ENCODE results near the gene RASAL1. TPM values are rescaled to one million over a fixed set of nuclear protein-coding genes. Genes with fewer than 3 reads are reported as not detected.

RASAL1 gene
- total RNA-seq, 1 donor from 2014 or later: 0.21 TPM

- H3K4me1 Mint-ChIP-seq (ENCODE audit: unreplicated experiment): peaks cover 14% of the 10 kb centered on the region
- H3K9me3 Mint-ChIP-seq (ENCODE audit: unreplicated experiment): no peaks in the 10 kb centered on the region
- no peak overlapping the region for H3K27ac Mint-ChIP-seq (ENCODE audit: unreplicated experiment)
- peaks cover 3% of the 10 kb centered on the region for H3K27me3 Mint-ChIP-seq (ENCODE audit: unreplicated experiment)
- H3K36me3 Mint-ChIP-seq (ENCODE audit: low read depth, unreplicated experiment): no peaks in the 10 kb centered on the region
- TF ChIP-seq CTCF (IDR thresholded peaks at IDR 0.05; ENCODE audit: unreplicated experiment): no peak
- DNase-seq (ENCODE audit: low spot score): no peak
- H3K4me3 Mint-ChIP-seq (ENCODE audit: unreplicated experiment): no peak overlapping the region
These were observed 32.8 kb downstream of the RASAL1 start for GRCh38 chr12:113102811-113103210.

- no peak overlapping the region for H3K4me3 Mint-ChIP-seq (ENCODE audit: unreplicated experiment)
- no peak for DNase-seq (ENCODE audit: low spot score)
- no peak for TF ChIP-seq CTCF (IDR thresholded peaks at IDR 0.05; ENCODE audit: unreplicated experiment)
- peaks cover 10% of the 10 kb centered on the region for H3K4me1 Mint-ChIP-seq (ENCODE audit: unreplicated experiment)
- no peak overlapping the region for H3K27ac Mint-ChIP-seq (ENCODE audit: unreplicated experiment)
- H3K27me3 Mint-ChIP-seq (ENCODE audit: unreplicated experiment): peaks cover 4% of the 10 kb centered on the region
- H3K9me3 Mint-ChIP-seq (ENCODE audit: unreplicated experiment): no peaks in the 10 kb centered on the region
- no peaks in the 10 kb centered on the region for H3K36me3 Mint-ChIP-seq (ENCODE audit: low read depth, unreplicated experiment)
These were observed 33.8 kb downstream of the RASAL1 start for GRCh38 chr12:113101751-113102150.

- no peak for DNase-seq (ENCODE audit: low spot score)
- Mint-ChIP-seq H3K9me3 (ENCODE audit: unreplicated experiment) (no peaks in the 10 kb centered on the region), H3K36me3 (ENCODE audit: low read depth, unreplicated experiment) (no peaks in the 10 kb centered on the region), H3K4me3 (ENCODE audit: unreplicated experiment) (no peak overlapping the region), H3K27me3 (ENCODE audit: unreplicated experiment) (peaks cover 6% of the 10 kb centered on the region), H3K4me1 (ENCODE audit: unreplicated experiment) (peaks cover 14% of the 10 kb centered on the region), H3K27ac (ENCODE audit: unreplicated experiment) (no peak overlapping the region)
- TF ChIP-seq CTCF (IDR thresholded peaks at IDR 0.05; ENCODE audit: unreplicated experiment): no peak
These were observed 35.8 kb downstream of the RASAL1 start for GRCh38 chr12:113099764-113100163.

GRCh38 chr12:113099364-113099763 is 36.2 kb downstream of the RASAL1 start:
- no peaks in the 10 kb centered on the region for H3K9me3 Mint-ChIP-seq (ENCODE audit: unreplicated experiment)
- TF ChIP-seq CTCF (IDR thresholded peaks at IDR 0.05; ENCODE audit: unreplicated experiment): no peak
- no peaks in the 10 kb centered on the region for H3K36me3 Mint-ChIP-seq (ENCODE audit: low read depth, unreplicated experiment)
- peaks cover 6% of the 10 kb centered on the region for H3K27me3 Mint-ChIP-seq (ENCODE audit: unreplicated experiment)
- H3K4me1 Mint-ChIP-seq (ENCODE audit: unreplicated experiment): peaks cover 14% of the 10 kb centered on the region
- DNase-seq (ENCODE audit: low spot score): no peak
- no peak overlapping the region for H3K4me3 Mint-ChIP-seq (ENCODE audit: unreplicated experiment)
- H3K27ac Mint-ChIP-seq (ENCODE audit: unreplicated experiment): no peak overlapping the region

DNA sequence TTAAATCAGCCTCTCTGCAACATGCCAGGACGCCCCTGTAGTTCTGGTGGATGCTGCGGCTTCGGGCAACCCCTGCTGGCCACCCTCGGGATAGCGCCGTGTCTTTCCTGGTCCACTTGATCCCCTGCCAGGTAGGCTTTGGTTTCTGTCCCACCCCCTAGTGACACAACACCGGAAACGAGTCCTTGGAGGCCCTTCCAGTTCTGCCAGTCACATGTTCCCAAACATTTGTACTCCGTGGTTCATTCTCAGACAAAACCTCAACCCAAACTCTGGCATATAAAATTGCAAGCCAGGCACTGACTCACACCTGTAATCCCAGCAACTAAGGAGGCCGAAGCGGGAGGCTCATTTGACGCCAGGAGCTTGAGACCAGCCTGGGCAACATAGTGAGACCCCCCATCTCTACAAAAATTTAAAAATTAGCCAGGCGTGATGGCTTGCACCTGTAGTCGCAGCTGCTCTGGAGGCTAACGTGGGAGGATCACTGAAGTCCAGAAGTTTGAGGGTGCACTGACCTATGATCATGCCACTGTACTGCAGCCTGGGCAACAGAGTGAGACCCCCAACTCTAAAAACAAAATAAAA is 37.0 kb downstream of the RASAL1 start:
- Mint-ChIP-seq H3K27ac (ENCODE audit: unreplicated experiment) (no peak overlapping the region), H3K36me3 (ENCODE audit: low read depth, unreplicated experiment) (no peaks in the 10 kb centered on the region), H3K9me3 (ENCODE audit: unreplicated experiment) (no peaks in the 10 kb centered on the region), H3K27me3 (ENCODE audit: unreplicated experiment) (peaks cover 8% of the 10 kb centered on the region), H3K4me1 (ENCODE audit: unreplicated experiment) (peaks cover 17% of the 10 kb centered on the region), H3K4me3 (ENCODE audit: unreplicated experiment) (no peak overlapping the region)
- TF ChIP-seq CTCF (IDR thresholded peaks at IDR 0.05; ENCODE audit: unreplicated experiment): peak; percentile 78
- DNase-seq (ENCODE audit: low spot score): peak; percentile 82

Measured in endothelial cell (in vitro differentiated cells).